ENCODE results near the gene APBA2. TPM values are rescaled to one million over a fixed set of nuclear protein-coding genes. Genes with fewer than 3 reads are reported as not detected.

Gene APBA2
- total RNA-seq, 1 experiment from 2014 or later, result not detected

- ChIA-PET CTCF (no interaction called here), POLR2A (no interaction called here)
- H3K4me1 ChIP-seq, result no peaks in the 10 kb centered on the region
- Mint-ChIP-seq H3K4me3 (ENCODE audit: unreplicated experiment) (no peak overlapping the region), H3K27ac (ENCODE audit: unreplicated experiment) (no peak overlapping the region), H3K36me3 (ENCODE audit: insufficient read depth, unreplicated experiment) (no peaks in the 10 kb centered on the region), H3K4me1 (ENCODE audit: low read depth, unreplicated experiment) (no peaks in the 10 kb centered on the region), H3K27me3 (ENCODE audit: insufficient read depth, unreplicated experiment) (peaks cover 13% of the 10 kb centered on the region), H3K9me3 (ENCODE audit: unreplicated experiment) (no peaks in the 10 kb centered on the region)
- no peaks in the 10 kb centered on the region for H3K27me3 ChIP-seq (replicated peaks; ENCODE audit: control insufficient read depth, insufficient read depth, low read length)
- intact Hi-C loops (cut with micrococcal nuclease; ENCODE audit: unreplicated experiment), result no loop called here
- no peak for TF ChIP-seq CTCF (IDR thresholded peaks at IDR 0.05; ENCODE audit: insufficient read depth in 1 of 2, low read depth in 1 of 2, low read length in 1 of 2, severe bottlenecking in 1 of 2, unreplicated experiment in 1 of 2)
- DNase-seq, result no peak
- H3K4me3 ChIP-seq (ENCODE audit: low read depth, low read length), result no peak overlapping the region
- no peaks in the 10 kb centered on the region; the same call in 1 of the 2 replicates for H3K9me3 ChIP-seq
- H3K36me3 ChIP-seq (ENCODE audit: control insufficient read depth, insufficient read depth, low read length), result no peaks in the 10 kb centered on the region
- no TSS peak for BruUV-seq (replicated peaks)
Measured at GRCh38 chr15:28896951-28897350, 11.2 kb downstream of the APBA2 start.

DNA sequence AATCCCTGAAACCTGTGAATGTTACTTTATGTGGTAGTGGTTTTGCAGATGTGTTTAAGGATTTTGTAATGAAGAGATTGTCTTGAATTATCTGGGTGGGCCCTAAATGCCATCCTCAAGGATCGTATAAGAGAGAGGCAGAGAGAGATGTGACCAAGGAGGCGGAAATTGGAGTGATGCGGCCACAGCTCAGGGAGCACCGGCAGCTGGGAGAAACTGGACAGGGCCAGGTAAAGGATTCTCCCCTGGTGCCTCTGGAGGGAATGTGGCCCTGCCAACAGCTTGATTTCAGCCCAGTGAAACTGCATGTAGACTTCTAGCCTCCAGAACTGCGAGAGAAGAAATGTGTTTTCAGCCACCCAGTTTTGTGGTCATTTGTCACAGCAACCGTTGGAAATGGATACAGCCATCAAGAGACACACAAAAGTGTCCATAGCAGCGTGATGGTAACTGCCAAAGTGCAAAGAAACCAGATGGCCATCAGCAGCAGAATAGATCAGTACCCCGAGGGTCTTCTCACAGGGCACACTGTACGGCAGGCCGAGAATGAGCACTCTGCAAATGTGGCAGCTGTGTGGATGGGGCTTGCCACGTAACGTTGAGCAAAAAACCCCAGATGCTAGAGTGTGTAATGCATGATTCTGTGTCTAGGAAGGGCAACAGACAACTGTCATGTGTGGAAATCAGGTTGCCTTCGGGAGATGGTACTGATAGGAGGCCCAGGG, 12.2 kb downstream of the APBA2 start:
- Histone ChIP-seq H3K4me1 (no peaks in the 10 kb centered on the region), H3K4me3 (ENCODE audit: low read depth, low read length) (no peak overlapping the region), H3K9me3 (no peaks in the 10 kb centered on the region; the same call in 1 of the 2 replicates), H3K27me3 (replicated peaks; ENCODE audit: control insufficient read depth, insufficient read depth, low read length) (no peaks in the 10 kb centered on the region), H3K36me3 (ENCODE audit: control insufficient read depth, insufficient read depth, low read length) (no peaks in the 10 kb centered on the region)
- no peak for TF ChIP-seq CTCF (IDR thresholded peaks at IDR 0.05; ENCODE audit: insufficient read depth in 1 of 2, low read depth in 1 of 2, low read length in 1 of 2, severe bottlenecking in 1 of 2, unreplicated experiment in 1 of 2)
- H3K9me3 Mint-ChIP-seq (ENCODE audit: unreplicated experiment), result no peaks in the 10 kb centered on the region
- H3K36me3 Mint-ChIP-seq (ENCODE audit: insufficient read depth, unreplicated experiment), result no peaks in the 10 kb centered on the region
- ChIA-PET POLR2A (no interaction called here), CTCF (no interaction called here)
- H3K4me3 Mint-ChIP-seq (ENCODE audit: unreplicated experiment), result no peak overlapping the region
- H3K4me1 Mint-ChIP-seq (ENCODE audit: low read depth, unreplicated experiment), result no peaks in the 10 kb centered on the region
- H3K27ac Mint-ChIP-seq (ENCODE audit: unreplicated experiment), result no peak overlapping the region
- intact Hi-C loops (cut with micrococcal nuclease; ENCODE audit: unreplicated experiment), result no loop called here
- peaks cover 13% of the 10 kb centered on the region for H3K27me3 Mint-ChIP-seq (ENCODE audit: insufficient read depth, unreplicated experiment)
- no TSS peak for BruUV-seq (replicated peaks)
- no peak for DNase-seq

DNA sequence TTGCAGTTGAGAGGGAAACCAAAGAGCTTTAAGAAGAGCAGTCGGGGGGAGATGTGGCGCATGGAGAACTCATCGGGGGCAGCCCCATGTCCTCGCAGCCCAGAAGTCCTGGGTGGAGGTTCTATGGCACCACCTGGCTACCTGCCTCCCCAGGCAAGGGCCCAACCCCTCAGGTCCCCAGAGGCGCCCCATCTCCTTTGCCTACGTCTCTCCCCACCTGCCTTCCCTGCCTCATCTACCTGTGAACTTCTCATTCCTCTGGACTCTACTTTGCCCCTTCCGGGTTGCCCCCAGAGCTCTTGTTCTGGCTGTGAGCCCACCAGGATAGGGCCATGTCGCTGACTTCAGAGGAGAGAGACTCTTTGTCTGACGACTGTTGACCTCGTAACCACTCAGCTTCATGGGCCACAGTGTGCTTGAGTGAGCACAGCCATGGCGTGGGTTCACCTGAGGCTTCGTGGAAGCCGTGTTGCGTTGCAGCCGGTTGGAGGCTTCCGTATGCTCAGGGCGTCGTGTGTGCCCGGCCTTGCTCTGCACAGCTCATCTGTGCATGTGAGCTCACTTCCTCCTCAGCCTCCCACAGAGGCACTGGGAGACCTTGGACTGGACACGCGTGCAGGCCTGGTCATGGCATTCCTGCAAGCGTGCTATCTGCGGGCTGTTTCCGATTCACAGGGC, 13.4 kb downstream of the APBA2 start:
- Mint-ChIP-seq H3K27ac (ENCODE audit: unreplicated experiment) (no peak overlapping the region), H3K4me1 (ENCODE audit: low read depth, unreplicated experiment) (no peaks in the 10 kb centered on the region), H3K27me3 (ENCODE audit: insufficient read depth, unreplicated experiment) (peaks cover 13% of the 10 kb centered on the region), H3K9me3 (ENCODE audit: unreplicated experiment) (no peaks in the 10 kb centered on the region), H3K36me3 (ENCODE audit: insufficient read depth, unreplicated experiment) (no peaks in the 10 kb centered on the region), H3K4me3 (ENCODE audit: unreplicated experiment) (no peak overlapping the region)
- no peak for TF ChIP-seq CTCF (IDR thresholded peaks at IDR 0.05; ENCODE audit: insufficient read depth in 1 of 2, low read depth in 1 of 2, low read length in 1 of 2, severe bottlenecking in 1 of 2, unreplicated experiment in 1 of 2)
- ChIA-PET CTCF (no interaction called here), POLR2A (no interaction called here)
- H3K4me3 ChIP-seq (ENCODE audit: low read depth, low read length), result no peak overlapping the region
- DNase-seq, result no peak
- no TSS peak for BruUV-seq (replicated peaks)
- H3K27me3 ChIP-seq (replicated peaks; ENCODE audit: control insufficient read depth, insufficient read depth, low read length), result no peaks in the 10 kb centered on the region
- intact Hi-C loops (cut with micrococcal nuclease; ENCODE audit: unreplicated experiment), result no loop called here
- no peaks in the 10 kb centered on the region for H3K4me1 ChIP-seq
- no peaks in the 10 kb centered on the region for H3K36me3 ChIP-seq (ENCODE audit: control insufficient read depth, insufficient read depth, low read length)
- no peaks in the 10 kb centered on the region; the same call in 1 of the 2 replicates for H3K9me3 ChIP-seq
